B cell (primary cell): Measurements from ENCODE around the gene SNX24.

Source experiments
- EZH2 ChIP-seq: IDR thresholded peaks from 2 replicates; pipeline ENCODE4 v1.6.1; 2012; ENCODE audit warnings: borderline replicate concordance, low read depth, mild to moderate bottlenecking, moderate library complexity, low read length; ENCODE audit not compliant: insufficient read depth, poor library complexity, severe bottlenecking
- TF ChIP-seq, protein P1 (sequence below): fragments of 200-600 bp; IDR thresholded peaks from one replicate; pipeline ENCODE4 v1.8.0; 2022; ENCODE audit warnings: antibody characterized with exemption, mild to moderate bottlenecking

DNA sequence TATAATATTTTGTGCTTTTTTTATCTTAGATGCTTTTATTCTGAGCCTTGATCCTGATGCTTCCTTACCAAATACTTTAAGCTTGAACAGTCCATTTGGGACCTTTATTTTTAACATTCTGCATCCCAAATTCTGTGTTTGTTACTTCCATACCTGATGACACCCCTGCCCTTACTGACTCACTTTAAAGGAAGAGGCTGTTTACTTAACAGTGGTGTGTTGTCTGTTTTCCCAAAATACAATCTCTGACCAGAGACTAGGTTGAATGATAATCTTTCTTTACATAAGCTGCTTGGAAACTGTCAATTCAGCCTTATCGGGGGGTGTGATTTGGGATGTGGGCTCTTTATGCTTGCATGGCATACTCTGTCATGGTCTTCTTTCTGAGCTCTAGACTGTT, 71.1 kb downstream of the SNX24 start:
- TF ChIP-seq, protein P1, sequence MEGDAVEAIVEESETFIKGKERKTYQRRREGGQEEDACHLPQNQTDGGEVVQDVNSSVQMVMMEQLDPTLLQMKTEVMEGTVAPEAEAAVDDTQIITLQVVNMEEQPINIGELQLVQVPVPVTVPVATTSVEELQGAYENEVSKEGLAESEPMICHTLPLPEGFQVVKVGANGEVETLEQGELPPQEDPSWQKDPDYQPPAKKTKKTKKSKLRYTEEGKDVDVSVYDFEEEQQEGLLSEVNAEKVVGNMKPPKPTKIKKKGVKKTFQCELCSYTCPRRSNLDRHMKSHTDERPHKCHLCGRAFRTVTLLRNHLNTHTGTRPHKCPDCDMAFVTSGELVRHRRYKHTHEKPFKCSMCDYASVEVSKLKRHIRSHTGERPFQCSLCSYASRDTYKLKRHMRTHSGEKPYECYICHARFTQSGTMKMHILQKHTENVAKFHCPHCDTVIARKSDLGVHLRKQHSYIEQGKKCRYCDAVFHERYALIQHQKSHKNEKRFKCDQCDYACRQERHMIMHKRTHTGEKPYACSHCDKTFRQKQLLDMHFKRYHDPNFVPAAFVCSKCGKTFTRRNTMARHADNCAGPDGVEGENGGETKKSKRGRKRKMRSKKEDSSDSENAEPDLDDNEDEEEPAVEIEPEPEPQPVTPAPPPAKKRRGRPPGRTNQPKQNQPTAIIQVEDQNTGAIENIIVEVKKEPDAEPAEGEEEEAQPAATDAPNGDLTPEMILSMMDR = no peak
- TF ChIP-seq EZH2 = no peak
